ENCODE results near the gene WDFY4.

WDFY4 gene

DNA sequence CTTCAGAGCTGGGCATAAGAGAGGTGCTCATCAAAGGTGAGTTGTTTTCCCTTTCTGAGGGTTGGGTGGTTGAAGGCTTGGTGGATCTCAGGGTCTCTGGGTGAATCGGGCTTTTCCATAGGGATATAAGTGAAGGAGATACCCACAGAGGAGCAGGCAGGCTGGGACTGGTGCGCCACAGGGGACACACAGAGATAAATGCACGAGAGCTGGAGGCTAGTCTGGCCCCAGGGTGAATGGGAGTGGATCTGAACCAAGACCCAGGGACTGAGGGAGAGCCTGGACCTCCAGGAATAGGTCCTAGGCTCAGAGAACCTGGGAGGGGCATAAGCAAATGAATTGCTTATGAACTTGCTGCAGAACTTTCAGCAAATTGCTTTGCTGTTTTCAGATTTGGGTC is 193.4 kb downstream of the WDFY4 start:
- DNase-seq (ENCODE audit: low read depth in 2 of 2) = no peak

DNA sequence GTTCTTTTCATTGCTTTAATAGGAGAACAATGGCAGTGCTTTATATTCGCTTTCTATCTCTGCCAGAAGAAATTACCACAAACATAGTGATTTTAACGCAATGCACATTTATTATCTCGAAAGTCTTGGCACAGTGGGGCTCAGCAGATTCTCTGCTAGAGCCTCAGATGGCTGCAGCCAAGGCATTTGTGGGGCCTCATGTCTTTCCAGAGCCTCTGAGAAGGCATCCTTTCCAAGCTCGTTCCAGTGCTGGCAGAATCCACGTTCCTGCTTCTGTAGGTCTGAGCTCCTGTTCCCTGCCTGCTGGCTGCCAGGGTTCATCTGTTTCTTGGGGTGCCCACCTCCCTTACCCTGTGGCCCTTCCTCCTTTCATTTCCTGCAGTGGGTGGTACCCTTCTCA is 194.8 kb downstream of the WDFY4 start:
- DNase-seq (ENCODE audit: low read depth in 2 of 2) = no peak

DNA sequence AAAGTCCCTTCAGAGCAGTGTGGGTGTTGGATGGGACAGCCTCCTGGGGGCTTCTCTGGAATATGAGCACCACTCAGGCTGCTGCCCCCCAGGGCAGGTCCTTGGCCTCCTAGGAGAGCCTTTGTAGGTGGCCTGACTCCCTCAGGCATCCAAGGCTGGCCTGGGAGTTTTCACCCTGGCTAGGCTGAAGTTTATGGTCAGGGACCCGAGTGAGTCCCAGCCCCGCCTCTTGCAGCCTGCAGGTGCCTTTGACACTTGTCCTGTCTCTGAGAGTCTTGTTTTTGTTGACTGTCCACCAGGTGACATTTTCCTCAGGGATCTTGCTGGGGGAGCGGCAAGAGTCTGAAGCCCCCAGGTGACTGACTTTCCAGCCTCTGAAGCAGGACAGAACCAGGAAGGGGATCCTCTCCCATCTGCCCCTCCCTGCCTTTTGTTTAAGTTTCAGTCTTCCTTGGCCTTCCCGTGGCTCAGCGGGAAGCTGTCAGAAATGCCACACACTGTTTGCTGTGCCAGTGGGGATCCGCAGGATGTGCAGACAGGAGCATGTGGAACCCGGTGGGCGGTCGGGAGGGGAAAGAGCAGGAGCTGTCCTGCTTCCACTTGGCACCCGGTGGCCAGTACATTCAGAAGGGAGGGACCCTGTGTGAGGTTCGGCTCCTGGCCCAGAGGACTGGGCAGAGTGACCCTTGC is 195.5 kb downstream of the WDFY4 start:
- DNase-seq (ENCODE audit: low read depth in 2 of 2) = no peak

DNA sequence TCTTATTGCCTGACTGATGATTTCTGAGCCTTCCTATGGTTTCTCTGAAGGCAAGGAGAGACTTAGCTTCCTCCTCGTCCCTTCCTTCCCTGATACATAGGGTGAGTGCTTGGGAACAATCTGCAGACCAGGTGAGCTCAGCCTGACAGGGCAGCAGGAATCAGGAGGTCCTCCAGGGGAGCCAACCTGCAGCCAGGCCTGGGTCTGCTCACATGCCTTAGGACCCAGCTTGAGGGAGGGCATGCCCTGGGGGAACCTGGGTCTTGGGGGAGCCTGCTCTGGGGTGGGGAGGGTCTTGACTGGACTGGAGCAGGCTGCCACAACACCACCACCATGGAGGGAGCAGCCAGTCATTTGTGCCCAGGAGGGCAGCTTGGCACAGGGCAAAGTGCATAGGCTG is 197.3 kb downstream of the WDFY4 start:
- DNase-seq (ENCODE audit: low read depth in 2 of 2) = no peak

DNA sequence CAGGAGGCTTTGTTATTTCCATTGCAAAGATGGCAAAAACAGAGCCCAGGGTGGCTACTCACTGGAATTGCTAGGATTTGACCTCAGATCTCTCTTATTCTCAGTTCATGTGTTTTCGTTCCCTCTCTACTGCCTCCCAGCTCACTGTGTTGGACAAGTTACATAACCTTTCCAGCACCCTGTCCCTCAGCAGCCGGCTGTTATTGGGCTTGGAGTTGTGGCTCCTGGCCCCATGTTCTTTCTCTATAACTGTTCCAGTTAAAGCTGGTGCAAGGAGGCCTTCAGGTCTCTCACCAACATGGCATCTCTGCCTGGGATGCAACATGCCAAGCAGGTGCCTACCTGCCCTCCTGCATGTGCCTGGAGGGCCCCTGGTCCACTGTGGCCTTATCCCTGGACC is 198.2 kb downstream of the WDFY4 start:
- DNase-seq (ENCODE audit: low read depth in 2 of 2) = no peak

DNA sequence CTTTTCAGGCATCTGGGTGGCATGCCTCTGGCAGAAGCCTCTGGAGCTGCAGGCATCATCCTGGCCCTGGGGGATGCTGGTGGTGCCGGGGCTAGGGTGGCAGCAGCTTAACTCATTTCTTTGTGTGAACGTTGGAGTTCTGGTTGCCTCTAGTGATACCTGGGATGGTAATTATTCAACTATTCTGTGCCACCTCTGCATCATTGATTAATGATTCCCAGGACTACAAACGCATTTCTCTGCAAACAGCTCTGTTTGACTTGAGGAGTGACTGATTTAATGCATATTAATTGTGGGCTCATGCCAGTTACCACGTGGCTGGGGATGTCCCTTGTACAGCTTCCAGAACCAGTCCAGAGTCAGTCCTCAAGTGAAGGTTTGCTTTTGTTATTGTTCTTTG is 199.0 kb downstream of the WDFY4 start:
- no peak for DNase-seq (ENCODE audit: low read depth in 2 of 2)

DNA sequence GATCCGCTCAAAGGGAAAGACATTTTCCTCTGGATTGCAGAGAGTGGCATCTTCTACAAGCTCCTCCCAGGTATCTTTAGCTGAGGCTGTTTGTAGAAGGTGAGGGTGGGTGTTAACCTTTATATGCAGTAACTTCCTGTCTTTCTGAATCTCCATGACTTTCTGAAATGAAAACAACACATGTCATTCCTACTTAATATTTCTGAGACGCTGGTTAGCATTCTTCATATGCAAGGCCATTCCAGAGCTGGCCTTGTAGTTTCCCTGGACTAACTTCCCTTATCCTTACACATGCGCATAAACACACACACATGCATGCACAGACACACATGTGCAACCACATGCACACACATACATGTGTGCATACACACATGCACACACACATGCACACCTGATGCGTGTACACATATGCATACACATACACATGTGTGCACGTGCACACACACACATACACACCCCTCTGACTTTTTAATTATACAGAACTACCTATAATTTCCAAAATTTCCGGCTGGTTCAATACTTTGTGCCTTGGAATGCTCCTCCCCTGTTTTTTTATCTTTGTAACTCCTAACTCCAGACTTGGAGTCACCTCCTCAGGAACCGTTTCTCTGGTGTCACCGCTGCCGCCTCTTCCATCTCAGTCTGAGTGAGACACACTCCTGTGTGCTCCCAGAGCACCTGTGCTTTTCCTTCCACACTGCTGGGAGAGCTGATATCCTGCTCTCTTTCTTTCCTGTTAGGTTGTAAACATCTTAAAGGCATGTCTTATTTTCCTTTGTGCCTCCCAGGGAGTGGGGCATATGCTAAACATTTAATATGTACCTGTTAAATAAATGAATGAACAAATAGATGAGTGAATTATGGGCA is 199.7 kb downstream of the WDFY4 start:
- DNase-seq (ENCODE audit: low read depth in 2 of 2) = no peak

DNA sequence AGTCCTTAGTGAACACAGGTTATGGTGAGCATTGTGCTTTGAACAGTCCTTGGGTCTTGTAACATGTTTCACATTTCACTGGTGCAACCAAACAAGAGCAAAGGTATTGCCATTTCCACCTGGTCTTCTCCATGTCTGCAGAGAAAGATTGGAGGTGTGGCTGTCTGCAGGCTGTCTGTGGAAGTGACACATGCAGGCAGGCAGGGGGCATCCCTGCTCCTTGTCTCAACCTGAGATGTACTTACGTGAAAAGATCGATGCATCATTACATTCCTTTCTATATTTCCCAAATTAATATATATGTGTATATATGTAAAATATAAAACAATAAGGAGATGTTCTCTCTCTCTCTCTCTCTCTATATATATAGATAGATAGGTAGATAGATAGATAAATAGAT is 200.7 kb downstream of the WDFY4 start:
- DNase-seq (ENCODE audit: low read depth in 2 of 2) = no peak

DNA sequence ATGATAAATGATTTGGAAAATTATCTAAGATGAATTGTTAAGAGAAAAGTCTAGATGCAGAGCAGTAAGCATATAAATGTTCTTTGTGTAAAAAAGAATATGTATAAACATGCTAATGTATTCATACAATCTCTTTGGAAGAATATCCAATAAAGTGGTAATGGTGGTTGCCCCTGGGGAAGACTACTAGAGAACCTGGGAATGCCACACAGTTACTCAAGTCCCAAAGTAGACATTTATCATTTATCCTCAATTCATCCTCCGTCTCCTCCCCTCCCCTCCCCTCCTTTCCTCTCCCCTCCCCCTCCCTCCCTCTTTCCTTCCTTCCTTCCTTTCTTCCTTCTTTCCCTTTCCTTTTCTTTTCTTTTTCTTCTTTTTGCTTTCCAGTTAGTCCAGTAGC is 203.3 kb downstream of the WDFY4 start:
- no peak for DNase-seq (ENCODE audit: low read depth in 2 of 2)

DNA sequence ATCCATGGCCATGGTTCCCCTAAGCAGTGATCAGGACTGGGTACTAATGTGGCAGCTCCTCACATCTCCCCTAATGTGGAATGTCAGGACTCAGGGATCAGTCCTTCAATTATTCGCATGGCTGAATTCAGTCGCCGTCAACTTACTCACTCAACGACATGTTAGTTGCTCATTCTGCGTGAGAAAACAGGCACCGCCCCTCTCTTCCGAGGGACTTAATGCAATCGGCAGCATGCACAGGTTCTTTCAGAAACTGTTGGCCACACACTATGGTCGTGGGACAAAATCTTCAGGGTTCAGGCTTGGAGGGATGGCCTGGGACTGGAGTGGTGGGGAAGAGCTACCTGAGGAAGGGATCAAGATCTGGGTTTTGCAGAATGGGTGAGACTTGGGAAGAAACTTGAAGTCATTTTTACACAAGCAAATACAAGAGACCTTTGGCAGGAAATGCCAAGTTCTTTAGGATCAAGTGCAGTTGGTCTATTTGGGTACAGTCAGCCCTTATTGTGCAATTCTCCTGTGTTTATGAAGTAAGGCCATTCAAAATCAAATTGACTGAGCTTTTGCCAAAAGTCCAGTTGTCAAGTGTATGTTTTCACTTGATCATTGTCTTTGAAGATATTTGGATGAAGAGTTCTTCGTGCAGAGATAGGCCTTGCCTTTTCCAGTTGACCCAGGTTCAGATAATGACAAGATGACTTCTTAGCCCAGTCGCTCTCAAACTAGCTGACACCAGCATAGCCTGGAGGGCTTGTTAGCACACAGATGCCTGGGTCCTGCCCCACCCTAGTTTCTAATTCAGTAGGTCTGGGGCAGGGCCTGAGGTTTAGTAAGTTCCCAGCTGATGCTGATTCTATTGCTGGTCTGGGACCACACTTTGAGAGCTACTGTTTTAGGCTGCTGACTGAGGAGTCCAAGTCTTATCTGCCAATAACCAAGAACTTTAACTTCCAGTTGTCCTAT is 206.5 kb downstream of the WDFY4 start:
- no peak for DNase-seq (ENCODE audit: low read depth in 2 of 2)

DNA sequence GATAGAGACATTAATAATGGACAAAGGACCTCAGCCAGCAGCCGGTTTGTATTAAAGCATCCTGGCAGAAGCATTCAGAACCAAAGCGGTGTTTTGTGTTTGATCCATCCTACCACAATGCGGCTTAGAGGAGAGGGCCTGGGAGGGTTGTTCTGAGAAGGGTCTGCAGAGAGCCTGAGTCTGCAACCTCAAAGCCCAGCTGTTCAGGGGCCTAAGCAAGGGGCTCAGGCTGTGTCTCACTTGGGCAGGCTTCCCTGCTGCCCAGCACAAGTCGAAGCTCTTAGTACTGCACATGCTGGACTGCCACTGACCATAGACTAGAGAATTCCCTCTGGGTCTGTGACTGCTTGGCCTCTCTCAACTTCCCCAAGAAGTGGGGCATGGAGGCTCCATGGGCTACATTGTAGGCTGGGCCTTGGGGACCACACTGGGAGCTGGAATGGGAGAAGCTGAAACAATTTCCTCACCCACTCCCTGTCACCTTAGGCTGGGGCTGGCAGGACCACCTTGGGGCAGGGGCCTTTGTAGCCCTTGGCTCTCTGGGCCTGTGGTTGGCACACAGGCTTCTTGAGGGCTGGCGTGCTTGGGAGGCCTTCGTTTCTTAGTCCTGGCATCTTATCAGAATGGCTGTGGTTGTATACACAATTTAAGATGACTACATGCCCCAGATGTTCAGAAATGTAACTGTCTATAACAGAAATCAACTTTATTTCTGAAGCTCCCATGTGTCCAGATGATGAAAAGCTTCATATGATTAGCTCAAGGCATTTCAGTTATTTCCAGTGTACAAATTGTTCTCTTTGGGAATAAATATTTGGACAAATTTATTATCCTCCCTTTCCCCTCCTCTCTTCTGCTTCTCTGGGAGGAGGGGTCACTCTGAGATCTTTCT is 210.5 kb downstream of the WDFY4 start:
- no peak for DNase-seq (ENCODE audit: low read depth in 2 of 2)

DNA sequence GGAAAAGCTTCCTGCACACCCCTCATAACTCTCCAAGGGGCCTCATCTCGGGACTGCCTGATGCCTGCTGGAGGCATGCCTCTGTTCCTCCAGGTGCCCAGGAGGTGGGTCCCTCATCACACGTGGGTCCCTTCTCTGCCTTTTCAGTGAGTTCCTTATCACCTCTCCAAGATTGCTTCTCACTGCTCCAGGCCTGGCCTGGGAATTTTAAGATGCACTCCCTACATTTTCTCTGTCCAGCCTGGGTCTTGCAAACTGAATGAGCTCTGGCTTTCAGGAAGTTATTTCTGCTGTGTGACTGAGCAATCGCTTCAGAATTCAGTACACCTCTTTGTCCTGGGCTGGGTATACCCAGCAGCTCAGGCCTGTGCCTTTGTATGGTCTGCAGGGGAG is 211.1 kb downstream of the WDFY4 start:
- DNase-seq (ENCODE audit: low read depth in 2 of 2) = no peak

DNA sequence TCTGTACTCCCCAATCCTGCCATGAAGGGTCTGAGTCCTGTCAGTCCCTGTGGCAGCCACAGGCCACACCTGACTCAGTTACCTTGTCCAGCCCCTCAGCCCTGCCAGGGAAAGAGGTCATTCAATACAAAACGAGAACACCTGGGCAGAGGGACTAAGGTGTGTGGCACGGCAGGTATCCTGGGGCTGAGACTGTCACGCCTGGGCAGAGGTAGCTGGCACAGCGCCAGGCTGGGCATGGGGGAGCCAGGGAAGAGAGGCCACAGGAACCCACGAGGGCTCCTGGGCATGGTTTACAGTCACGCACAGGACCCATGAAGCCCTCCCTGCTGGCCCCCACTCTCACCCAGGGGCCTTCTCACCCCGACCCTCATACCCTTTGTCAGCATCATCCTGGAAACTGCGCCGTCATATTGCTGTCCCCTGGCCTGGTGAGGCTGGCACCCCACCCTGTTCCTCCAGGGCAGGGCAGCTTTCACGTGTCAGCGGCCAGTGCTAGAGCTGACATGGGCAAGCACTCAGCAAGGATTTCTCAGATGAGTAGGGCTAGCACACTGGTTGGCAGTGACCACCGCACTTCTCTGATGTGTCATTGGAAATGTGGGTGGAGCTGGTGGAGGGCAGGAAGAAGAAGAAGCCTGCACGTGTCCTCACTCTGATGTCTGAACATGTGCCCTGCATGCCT is 212.2 kb downstream of the WDFY4 start:
- DNase-seq (ENCODE audit: low read depth in 2 of 2) = no peak

DNA sequence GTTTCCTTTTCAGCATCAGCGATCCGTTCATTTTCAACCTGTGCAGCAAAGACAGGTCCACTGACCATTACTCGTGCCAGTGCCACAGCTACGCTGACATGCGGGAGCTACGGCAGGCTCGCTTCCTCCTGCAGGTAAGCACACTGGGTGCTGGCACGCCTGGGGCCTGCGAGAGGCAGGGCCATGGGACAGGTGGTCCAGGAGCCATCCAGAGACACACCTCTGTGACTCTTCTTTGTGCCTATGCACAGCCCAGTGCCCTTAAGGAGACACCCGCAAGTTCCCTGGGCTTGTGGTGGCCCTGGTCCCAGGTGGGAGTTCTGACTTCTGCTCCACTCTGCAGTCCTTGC is 212.7 kb downstream of the WDFY4 start:
- DNase-seq (ENCODE audit: low read depth in 2 of 2) = no peak

DNA sequence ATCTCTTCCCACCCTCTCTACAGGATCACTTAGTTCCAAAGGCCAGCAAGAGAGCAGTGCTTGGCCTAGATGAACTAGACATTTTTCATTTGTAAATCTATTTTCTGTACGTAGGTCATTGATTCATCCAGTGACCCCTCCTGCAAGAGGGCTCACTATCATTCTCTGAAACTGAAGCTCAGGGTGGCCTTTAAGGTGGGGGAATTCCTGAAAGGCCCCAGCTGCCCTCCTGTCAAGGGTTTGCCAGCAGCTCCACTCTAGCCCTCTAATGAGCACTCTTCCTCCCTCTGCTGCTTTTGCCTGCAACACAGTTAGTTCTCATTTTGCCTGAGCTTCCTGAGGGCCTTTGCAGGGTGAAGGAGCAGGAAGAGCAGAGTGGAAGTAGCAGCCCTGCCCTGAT is 213.8 kb downstream of the WDFY4 start:
- no peak for DNase-seq (ENCODE audit: low read depth in 2 of 2)

DNA sequence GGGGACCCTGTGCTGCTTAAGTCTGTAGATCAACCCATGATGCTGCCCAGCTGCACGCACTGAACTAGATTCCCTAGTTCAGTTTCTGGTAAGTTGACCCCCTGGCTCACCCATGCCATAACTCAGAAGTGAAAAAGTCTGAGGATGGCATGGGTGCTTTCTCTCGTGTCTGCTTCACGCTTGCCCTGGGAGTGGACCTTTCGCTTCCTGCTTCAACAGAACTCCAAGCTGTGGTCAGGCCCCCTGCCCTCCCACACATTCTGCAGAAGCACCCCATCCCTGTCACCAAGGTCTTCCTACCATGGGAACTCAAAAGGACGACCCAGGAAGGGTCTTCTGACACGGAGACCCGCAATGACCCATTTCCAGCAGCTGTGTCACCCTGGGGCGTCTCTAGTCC is 215.1 kb downstream of the WDFY4 start:
- no peak for DNase-seq (ENCODE audit: low read depth in 2 of 2)

DNA sequence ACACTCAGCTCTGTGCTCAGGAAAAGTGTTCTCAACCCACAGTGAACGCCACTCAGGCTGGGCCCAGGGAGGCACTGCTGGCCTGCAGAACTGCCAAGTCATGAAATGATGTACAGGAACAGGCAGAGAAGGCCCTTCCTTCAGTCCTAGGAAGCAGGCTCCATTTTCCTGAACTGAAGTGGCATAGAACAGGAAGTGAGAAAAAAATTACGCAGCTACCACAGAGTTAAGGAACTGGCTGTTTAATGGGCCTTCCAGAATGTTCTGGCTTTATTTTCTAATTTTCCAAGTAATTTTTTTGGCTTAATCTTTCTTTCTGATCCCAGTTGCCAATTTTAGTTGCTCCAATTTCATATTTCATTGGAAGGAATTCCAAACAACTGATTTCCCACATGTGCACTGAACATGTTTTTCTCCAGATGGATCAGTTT is 215.7 kb downstream of the WDFY4 start:
- DNase-seq (ENCODE audit: low read depth in 2 of 2) = no peak

DNA sequence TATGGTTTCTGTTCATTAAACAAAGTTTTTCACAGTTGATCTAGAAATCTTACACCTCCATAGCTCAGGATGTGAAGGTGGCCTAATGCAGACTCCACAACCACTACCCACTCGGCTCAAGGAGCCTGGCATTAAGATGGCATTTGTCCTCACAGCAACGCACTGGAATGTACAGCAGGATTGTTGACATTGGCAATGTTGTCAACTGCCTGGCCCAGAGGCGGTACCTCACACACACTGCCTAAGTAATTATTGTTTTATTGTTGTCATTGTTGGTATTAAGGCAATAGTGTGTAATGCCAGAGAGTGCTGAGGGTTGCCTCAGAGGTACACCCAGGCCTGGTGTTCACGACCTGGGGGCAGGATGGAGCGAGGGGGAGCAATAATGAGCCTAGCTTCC is 216.6 kb downstream of the WDFY4 start:
- DNase-seq (ENCODE audit: low read depth in 2 of 2) = no peak

DNA sequence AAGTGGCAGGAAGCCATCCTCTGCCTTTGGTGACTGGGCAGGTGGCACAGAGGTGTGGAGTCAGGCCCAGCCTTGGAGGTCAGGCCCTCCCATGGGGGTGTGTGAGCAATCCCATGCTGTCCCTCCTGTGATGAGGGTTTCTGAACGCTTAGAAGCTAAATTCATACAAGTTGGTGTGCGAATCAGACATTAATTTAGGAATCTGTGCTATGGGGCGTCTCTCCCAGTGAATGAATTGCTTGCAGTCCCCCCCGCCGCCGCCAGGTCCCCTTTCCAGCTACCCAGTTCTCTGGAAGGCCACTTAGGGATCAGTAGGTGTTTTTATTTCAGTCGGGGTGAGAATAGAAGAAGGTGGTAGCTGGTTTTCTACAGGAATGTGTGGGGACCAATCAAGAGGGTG is 217.4 kb downstream of the WDFY4 start:
- DNase-seq (ENCODE audit: low read depth in 2 of 2) = no peak

DNA sequence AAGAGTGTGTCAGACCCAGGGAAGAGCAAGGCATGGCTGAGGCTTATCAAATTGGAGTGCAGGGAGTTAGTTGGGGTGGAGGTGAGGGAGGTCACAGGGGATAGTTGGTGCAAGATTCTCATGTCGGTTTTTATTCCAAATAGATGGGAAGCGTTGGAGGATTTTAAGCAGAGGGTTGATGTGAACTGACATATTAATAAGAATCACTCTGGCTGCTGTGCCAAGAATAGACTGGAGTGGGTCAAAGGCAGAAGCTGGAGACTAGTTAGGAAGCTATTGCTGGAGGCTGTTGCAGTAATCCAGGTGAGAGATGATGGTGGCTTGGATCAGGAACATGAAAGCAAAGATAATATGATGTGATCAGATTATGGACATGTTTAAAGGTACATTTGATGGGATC is 218.5 kb downstream of the WDFY4 start:
- no peak for DNase-seq (ENCODE audit: low read depth in 2 of 2)

DNA sequence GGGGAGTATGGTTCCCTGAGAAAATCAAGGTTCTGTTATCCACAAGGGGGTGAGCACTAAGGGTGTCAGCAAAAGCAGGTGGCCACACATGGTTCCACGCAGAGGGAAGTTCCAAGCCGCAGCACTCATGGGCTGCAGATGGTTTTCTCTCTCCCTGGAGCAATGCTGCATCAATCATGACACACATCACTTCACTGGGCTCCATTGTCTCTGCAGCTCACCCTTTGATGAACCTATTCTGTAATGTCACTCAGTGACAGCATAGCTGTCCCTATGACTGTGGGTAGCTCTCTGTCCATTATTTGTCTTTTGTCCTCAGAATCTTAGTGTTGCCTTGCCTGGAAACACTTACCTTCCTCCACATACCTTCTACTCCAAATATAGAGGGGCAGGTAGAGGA is 220.2 kb downstream of the WDFY4 start:
- DNase-seq (ENCODE audit: low read depth in 2 of 2) = no peak

Measured in fibroblast of skin of left biceps (primary cell).